ENCODE data around the gene CMIP. TPM values are rescaled to one million over a fixed set of nuclear protein-coding genes. Genes with fewer than 3 reads are reported as not detected.

The CMIP gene
- total RNA-seq, 2 experiments from 2014 or later = 26.3 to 29.1 TPM

- POLR2A ChIA-PET = interaction anchor here (0.6 to 1.4 kb wide), 6 partner anchors 14 to 180 kb away, joined by 3 to 7 read pairs (median 4); no protein-coding TSS in a partner anchor
- CTCF ChIA-PET = interaction anchor here (0.6 to 1.8 kb wide), 10 partner anchors 13 to 212 kb away, joined by 3 to 8 read pairs (median 3); no protein-coding TSS in a partner anchor
Measured at GRCh38 chr16:81616321-81617020, 171.9 kb downstream of the CMIP start.

- CTCF ChIA-PET = interaction anchor here (0.6 to 1.8 kb wide), 9 partner anchors 14 to 214 kb away, joined by 3 to 8 read pairs (median 3); no protein-coding TSS in a partner anchor
- POLR2A ChIA-PET = interaction anchor here (0.7 to 1.4 kb wide), 3 partner anchors 14 to 107 kb away, joined by 3 to 4 read pairs (median 3); no protein-coding TSS in a partner anchor
Measured at GRCh38 chr16:81617021-81617346, 172.4 kb downstream of the CMIP start.

- ChIA-PET POLR2A (no interaction called here), CTCF (interaction anchor here (0.9 kb wide), 1 partner anchor 106 kb away, joined by 3 read pairs; no protein-coding TSS in a partner anchor)
Measured at GRCh38 chr16:81618187-81618586, 173.6 kb downstream of the CMIP start.

GRCh38 chr16:81618661-81619060 lies 174.1 kb downstream of the CMIP start:
- ChIA-PET POLR2A (no interaction called here), CTCF (interaction anchor here (0.6 to 0.9 kb wide), 2 partner anchors 105 to 149 kb away, joined by 3 read pairs; no protein-coding TSS in a partner anchor)

DNA sequence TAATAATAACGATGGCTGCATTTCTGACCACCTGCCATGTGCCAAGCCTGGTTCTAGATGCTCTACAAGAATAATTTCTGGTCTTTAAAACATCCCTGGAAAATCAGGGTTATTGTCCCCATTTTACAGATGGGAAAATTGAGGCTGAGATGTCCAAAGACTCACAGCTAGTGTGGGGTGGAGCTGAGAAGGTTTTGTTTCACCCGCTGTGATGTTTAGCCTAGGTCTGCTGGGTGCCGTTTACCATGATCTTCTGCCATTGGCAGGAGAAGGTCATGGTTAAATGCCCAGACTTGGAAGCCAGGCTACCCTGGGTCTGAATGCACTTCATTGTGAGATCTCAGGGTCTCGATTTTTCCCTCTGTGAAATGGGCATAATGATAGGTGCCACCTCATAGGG lies 175.4 kb downstream of the CMIP start:
- CTCF ChIA-PET = no interaction called here
- POLR2A ChIA-PET = interaction anchor here (0.7 kb wide), 1 partner anchor 99 kb away, joined by 3 read pairs; no protein-coding TSS in a partner anchor

DNA sequence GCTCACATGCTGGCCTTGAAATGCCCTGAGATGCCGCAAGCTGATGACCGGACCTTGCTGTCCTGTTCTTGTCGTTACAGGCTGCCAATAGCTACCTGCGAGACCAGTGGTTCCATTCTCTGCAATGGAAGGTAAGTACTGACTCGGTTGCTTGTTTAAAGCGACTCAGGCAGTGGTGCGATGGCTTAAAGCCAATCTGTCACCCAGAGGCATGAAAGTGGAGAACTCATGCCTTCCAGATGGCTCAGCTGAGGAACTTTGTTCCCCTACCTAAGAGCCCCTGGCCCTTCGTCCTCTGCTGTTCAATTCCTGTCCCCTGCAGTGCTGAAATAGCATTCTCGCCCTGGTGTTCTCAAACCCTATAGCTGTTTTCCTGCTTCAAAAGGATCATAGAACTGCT lies 176.2 kb downstream of the CMIP start:
- POLR2A ChIA-PET = interaction anchor here (0.6 kb wide), 1 partner anchor 94 kb away, joined by 4 read pairs; no protein-coding TSS in a partner anchor
- CTCF ChIA-PET = no interaction called here

DNA sequence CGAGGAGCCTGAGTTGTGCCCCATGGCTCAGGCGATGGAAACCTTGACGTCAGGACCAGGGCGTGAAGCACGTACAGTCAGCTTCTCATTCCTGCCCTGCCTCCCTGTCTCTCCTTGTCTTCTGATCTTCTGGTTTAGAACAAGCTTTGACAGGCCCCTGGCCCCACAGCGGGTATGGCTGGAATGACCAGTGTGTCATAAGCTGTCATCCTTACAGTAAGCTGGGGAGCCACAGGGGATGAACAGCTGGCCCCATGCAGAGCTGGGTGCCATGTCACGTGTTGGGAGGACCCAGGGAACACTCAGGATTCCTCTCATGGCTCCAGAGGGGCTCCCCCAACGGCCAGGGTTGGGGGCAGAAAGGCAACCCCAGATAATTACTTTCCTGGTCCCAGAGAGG lies 176.9 kb downstream of the CMIP start:
- CTCF ChIA-PET = interaction anchor here (0.9 to 1.6 kb wide), 3 partner anchors 10 to 226 kb away, joined by 3 to 5 read pairs (median 3); no protein-coding TSS in a partner anchor
- POLR2A ChIA-PET = interaction anchor here (0.6 kb wide), 1 partner anchor 93 kb away, joined by 4 read pairs; no protein-coding TSS in a partner anchor

DNA sequence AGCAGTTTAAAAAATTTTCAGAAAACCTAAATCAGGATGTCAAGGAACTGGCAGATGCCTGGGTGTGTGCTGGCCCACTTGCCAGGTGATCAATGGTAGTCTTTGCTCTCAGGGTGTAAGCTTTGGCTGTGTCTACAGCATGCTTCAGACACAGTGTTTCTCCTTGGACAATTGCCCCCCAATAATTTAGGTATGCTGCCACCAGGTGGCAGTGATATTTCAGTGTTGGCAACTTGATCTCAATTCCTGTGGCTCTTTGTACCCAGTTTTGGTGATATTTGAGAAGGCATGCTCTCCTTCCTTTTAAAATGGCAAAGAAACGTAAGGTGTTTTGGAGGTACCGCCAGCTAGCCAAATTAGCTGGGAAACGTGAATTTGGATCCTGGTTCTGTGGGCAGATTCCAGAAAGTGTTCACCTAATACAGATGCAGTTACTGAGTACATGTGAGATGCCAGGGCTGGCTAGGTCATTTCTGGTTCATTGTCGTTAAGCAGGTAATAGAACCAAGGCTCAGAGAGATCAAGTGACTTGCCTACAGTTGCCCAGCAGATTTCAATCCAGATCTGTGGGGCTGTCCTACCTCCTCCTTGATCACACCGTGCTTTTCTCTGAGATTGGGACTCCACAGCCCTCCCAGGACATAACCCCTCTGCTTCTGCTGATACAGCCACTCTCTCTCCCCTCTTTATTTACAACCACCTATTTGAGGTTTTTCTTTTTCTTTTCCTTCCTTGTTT lies 178.9 kb downstream of the CMIP start:
- POLR2A ChIA-PET = no interaction called here

GRCh38 chr16:81624403-81624759 lies 179.8 kb downstream of the CMIP start:
- ChIA-PET CTCF (interaction anchor here (0.7 to 1.7 kb wide), 3 partner anchors 93 to 439 kb away, joined by 3 to 4 read pairs (median 3); no protein-coding TSS in a partner anchor), POLR2A (no interaction called here)

More for the DNA sequence above, 178.9 kb downstream of the CMIP start:
- CTCF ChIA-PET = interaction anchor here (0.6 to 1.7 kb wide), 6 partner anchors 12 to 438 kb away, joined by 3 to 5 read pairs (median 4); no protein-coding TSS in a partner anchor

DNA sequence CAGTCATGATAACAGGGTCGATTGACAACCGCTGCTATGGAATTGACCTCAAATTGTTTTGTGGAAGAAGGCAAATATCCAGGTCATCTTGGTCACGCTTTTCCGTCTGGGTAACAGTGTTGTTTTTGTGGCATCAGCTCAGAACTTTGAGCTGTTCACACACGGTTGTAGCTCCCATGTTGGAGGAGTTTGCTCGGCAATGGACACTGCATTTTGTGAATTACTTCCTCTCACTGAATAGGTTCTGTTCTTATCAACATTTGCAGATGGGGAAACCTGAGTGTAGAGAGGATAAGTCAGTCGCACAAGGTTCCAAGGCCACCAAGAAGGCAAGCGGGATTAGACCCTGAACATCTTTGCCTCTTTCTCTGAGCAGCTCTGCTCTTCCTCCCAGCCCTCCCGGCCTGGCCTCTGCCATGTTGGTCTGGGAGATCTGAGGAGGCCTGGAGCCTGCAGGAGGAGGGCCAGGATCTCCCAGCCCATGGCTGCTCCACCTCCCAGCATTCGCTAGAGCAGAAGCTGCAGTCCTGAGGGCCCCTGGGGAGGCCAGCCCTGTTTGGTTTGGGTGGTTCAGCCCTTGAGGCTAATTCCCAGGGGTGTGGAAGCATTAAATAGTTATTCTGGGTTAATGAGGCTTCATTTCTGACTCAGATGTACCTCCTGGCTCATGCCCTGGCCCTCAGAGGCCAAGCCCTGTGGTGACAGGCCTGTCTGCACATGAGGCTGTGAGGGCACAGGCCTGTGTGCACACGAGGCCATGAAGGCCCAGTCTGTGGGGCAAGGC lies 180.3 kb downstream of the CMIP start:
- ChIA-PET CTCF (interaction anchor here (1.0 to 1.5 kb wide), 2 partner anchors 17 to 221 kb away, joined by 3 read pairs; no protein-coding TSS in a partner anchor), POLR2A (no interaction called here)

DNA sequence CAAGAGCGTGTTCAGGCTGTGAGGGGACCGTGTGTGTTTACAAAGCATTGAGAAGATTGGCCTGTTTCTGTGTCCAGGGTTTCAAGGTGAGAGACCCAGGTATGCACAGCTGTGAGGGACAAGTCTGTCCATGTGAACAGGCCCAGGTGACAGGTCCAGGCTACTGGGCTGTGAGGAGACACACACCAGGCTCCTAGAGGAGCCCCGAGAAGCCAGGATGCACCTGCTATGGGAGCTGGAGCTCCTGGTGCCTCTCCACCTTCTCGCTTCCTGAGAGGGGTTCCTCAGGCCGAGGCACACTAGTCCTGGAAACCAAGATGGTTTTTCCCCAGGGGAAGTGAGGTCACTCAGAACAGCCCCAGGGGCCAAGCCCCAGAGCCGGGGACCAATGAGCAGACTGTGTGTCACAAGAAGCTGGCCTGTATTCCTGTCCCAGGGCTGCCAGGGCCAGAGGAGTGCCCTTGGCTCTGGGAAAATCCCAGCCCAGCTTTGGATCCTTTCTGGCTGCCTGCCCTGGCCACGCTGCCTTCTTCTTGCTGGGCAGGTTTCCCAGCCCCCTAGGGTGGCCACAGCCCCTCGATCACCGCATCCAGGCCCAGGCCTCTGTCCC lies 181.0 kb downstream of the CMIP start:
- CTCF ChIA-PET = interaction anchor here (1.0 to 1.5 kb wide), 2 partner anchors 18 to 221 kb away, joined by 3 read pairs; no protein-coding TSS in a partner anchor
- POLR2A ChIA-PET = no interaction called here

DNA sequence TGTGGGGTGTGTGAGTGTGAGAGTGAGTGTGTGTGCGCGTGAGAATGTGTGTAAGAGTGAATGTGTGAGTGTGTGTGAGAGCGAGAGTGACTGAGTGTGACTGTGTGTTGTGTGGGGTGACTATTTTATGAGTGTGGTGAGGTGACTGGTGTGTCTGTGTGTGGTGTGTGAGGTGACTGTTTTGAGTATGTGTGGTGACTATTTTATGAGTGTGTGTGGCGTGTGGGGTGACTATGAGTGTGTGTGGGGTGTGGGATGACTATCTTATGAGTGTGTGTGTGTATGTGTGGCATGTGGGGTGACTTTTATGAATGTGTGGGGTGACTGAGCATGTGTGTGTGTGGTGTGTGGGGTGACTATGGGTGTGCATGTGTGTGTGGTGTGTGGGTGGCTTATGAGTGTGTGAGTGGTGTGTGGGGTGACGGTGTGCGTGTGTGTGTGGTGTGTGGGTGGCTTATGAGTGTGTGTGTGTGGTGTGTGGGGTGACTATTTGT lies 181.6 kb downstream of the CMIP start:
- POLR2A ChIA-PET = no interaction called here
- CTCF ChIA-PET = interaction anchor here (1.0 kb wide), 1 partner anchor 18 kb away, joined by 3 read pairs; no protein-coding TSS in a partner anchor

DNA sequence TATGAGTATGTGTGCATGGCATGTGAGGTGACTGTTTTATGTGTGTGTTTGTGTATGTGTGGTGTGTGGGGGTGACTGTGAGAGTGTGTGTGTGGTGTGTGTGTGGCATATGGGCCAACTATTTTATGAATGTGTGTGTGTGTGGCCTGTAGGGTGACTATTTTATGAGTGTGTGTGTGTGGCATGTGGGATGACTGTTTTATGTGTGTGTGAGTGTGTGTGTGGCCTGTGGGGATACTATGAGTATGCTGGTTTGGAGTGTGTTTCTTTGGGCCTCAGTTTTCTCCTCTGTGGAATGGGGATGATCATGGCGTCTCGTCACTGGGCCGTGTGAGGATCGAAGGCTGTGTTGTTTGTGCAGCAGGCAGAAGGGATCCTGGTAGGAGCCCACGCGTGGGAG lies 182.4 kb downstream of the CMIP start:
- CTCF ChIA-PET = interaction anchor here (1.3 kb wide), 1 partner anchor 103 kb away, joined by 3 read pairs; no protein-coding TSS in a partner anchor
- POLR2A ChIA-PET = no interaction called here

DNA sequence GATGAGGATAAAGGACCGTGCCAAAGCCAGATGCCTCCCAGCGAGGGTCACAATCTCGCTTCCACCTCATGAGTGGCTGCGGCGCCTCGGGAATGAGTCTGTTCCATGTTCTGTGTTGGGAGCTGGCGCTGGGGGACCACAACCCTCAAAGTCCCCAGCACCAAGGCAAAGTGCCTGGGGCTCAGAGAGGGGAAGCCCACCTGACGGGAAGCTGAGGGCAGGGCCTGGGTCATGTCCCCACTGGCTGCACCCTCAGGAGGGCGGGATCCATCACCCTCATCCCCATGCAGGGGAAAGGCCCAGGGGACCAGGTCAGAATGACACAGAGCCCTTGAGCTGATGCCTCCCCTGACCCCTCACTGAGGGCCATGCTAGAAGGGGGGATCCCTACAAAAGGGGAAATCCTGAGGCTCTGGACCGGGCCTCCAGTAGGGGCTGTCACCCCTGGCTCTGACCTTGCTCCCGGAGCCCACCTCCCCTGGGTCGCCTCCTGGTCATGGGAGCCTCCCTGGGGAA lies 183.2 kb downstream of the CMIP start:
- ChIA-PET CTCF (interaction anchor here (1.2 to 1.3 kb wide), 2 partner anchors 95 to 103 kb away, joined by 3 read pairs; no protein-coding TSS in a partner anchor), POLR2A (no interaction called here)

DNA sequence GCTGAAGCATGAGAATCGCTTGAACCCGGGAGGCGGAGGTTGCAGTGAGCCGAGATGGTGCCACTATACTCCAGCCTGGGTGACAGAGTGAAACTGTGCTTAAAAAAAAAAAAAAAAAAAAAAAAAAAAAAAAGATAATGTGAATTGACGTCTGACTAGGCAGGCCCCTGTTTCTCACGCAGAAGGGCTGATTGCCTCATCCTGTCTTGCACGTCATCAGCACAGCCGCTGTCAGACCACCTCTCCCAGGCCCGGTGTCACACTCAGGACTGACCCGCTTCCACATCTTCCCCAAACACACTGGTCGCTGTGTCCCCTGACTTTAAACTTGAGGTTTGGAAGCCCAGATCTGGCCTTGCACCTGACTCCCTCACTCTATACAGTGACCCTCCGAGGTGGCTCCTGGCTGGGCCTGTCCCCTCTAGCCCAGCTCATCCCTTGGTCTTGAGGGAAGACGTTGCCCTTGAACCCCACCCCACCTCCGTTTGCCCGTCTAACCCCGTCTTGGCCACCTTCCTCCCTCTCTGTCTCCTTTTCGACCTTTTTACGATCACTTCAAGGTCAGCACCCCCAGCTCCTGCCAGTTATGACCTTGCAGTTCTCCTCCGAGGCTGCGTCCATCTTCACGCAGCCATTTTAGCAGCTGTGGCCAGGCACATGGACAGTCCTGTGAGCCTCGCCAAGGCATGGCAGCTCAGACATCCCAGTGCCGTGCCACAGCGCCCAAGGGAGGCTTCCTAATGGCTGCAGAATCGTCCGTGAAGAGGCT lies 184.6 kb downstream of the CMIP start:
- ChIA-PET CTCF (interaction anchor here (1.2 kb wide), 1 partner anchor 93 kb away, joined by 3 read pairs; no protein-coding TSS in a partner anchor), POLR2A (no interaction called here)

GRCh38 chr16:81629896-81630634 lies 185.5 kb downstream of the CMIP start:
- ChIA-PET CTCF (no interaction called here), POLR2A (interaction anchor here (0.7 kb wide), 1 partner anchor 13 kb away, joined by 3 read pairs; no protein-coding TSS in a partner anchor)

DNA sequence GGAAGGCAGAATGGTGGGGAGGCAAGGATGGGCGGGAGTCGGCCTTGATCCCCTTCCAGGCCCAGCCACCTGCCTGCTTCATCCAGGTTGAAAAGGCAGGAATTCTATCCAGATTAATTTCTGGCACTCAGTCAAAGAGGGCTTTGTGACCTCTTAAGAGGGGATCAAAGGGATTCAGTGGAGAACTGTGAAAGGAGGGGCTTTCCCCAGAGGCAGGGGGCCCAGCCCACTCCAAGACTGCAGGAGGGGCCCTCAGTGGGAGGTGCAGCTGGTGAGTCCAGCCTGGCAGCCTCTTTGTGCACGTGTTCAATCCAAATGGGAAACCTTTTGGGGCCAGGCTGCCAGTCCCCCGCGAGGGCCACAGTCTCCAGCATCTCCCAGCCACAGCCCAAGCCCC lies 186.0 kb downstream of the CMIP start:
- POLR2A ChIA-PET = interaction anchor here (0.7 kb wide), 1 partner anchor 14 kb away, joined by 3 read pairs; no protein-coding TSS in a partner anchor

More for the DNA sequence above, 186.0 kb downstream of the CMIP start:
- CTCF ChIA-PET = no interaction called here
